ENCODE measurements around the gene PHTF2. TPM values are rescaled to one million over a fixed set of nuclear protein-coding genes. Genes with fewer than 3 reads are reported as not detected.

Gene PHTF2
- total and polyA plus RNA-seq, 8 donors: 16.2 to 40.8 (median 30.5) TPM

DNA sequence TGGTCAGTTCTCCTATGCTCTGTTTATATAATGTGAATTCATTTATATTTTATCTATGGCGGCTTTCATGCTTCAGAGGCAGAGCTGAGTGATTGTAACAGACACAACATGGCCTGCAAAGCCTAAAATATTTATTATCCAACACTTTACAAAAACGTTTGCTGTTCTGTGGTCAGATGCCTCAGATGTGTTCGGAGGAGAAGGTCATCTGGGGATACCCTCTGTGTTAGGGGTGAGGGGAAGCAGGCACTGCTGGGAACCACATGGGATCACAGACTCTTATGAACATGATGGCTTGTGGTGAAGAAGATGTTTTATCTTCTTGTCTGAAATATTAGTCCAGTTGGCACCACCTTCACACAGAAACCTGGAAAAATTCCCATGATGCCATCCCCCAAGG lies 203.4 kb downstream of the PHTF2 start:
- no peak for DNase-seq
- Histone ChIP-seq H3K27ac (no peak overlapping the region), H3K9me3 (no peaks in the 10 kb centered on the region), H3K4me1 (no peaks in the 10 kb centered on the region), H3K27me3 (no peaks in the 10 kb centered on the region), H3K36me3 (no peaks in the 10 kb centered on the region), H3K4me3 (no peak overlapping the region)
- ATAC-seq: no peak
- TF ChIP-seq, protein P1, sequence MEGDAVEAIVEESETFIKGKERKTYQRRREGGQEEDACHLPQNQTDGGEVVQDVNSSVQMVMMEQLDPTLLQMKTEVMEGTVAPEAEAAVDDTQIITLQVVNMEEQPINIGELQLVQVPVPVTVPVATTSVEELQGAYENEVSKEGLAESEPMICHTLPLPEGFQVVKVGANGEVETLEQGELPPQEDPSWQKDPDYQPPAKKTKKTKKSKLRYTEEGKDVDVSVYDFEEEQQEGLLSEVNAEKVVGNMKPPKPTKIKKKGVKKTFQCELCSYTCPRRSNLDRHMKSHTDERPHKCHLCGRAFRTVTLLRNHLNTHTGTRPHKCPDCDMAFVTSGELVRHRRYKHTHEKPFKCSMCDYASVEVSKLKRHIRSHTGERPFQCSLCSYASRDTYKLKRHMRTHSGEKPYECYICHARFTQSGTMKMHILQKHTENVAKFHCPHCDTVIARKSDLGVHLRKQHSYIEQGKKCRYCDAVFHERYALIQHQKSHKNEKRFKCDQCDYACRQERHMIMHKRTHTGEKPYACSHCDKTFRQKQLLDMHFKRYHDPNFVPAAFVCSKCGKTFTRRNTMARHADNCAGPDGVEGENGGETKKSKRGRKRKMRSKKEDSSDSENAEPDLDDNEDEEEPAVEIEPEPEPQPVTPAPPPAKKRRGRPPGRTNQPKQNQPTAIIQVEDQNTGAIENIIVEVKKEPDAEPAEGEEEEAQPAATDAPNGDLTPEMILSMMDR (IDR thresholded peaks at IDR 0.05): no peak
- intact Hi-C loops (cut with DNase I): no loop called here

DNA sequence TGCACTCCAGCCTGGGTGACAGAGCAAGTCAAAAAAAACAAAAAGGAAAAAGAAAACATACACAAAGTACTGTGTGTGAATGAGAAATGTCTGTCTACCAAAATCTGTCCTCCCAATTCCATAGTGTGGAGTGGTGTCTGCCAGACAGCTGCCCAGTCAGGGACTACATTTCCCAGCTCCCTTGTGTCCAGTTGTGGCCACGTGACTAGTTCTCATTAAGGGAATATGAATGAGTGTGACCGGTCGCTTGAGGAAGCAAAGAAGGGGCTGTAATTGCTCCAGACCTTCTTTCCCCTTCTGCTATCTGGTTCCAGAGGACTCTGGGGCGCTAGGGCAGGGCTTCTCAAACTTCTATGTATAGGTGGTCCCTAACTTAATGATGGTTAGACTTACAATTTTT lies 204.1 kb downstream of the PHTF2 start:
- ATAC-seq (no peak), DNase-seq (no peak)
- no peaks in the 10 kb centered on the region for H3K4me1 ChIP-seq
- TF ChIP-seq, protein P1 (IDR thresholded peaks at IDR 0.05): no peak
- no peaks in the 10 kb centered on the region for H3K9me3 ChIP-seq
- no peaks in the 10 kb centered on the region for H3K27me3 ChIP-seq
- H3K27ac ChIP-seq: no peak overlapping the region
- H3K4me3 ChIP-seq: no peak overlapping the region
- intact Hi-C loops (cut with DNase I): no loop called here
- no peaks in the 10 kb centered on the region for H3K36me3 ChIP-seq

DNA sequence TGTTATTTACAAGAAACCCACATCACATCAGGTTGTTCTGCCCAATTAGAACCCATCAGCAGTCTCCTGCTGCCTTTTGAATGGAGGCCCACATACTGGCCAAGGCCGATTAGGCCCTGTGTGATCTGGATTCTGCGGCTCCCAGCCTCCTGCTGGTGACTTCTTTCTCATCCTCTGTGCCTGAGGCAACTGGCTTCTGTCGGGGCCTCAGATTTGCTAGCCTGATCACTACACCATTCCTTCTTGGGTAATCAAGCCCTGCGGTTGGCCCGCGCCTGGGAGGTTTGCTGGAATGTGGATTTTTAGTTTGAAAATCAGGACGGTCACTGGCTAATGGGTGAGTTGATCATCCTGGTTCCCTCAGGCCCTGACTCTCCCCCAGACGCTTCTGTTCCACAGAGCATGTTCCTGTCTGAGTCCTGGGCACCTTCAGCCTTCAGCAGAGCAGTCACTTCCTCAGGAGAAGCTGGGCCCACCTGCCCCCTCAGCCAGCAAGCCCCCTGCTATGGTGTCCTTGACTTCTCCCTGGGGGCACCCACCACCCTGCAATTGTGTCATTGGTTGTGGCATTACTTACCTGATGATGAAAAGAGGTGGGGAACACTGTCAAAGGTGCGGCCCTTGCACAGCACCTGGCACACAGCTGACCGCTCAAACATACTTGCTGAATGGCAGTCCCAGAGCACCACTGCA lies 207.6 kb downstream of the PHTF2 start:
- H3K36me3 ChIP-seq: no peaks in the 10 kb centered on the region
- intact Hi-C loops (cut with DNase I): no loop called here
- no peak for ATAC-seq
- H3K27me3 ChIP-seq: no peaks in the 10 kb centered on the region
- H3K4me3 ChIP-seq: no peak overlapping the region
- no peaks in the 10 kb centered on the region for H3K9me3 ChIP-seq
- no peak for DNase-seq
- TF ChIP-seq, protein P1 (IDR thresholded peaks at IDR 0.05): no peak
- H3K27ac ChIP-seq: no peak overlapping the region
- no peaks in the 10 kb centered on the region for H3K4me1 ChIP-seq

Other genes starting within 250 kb of the PHTF2 start
- gene RSBN1L, start 102.3 kb upstream of the PHTF2 start, total RNA-seq: 10 to 100 TPM; 16.7 to 20.2 TPM
- gene RSBN1L, start 102.3 kb upstream of the PHTF2 start, polyA plus RNA-seq (ENCODE audit: insufficient read length in 6 of 6): 10 to 100 TPM; 35.5 to 47.2 (median 40.1) TPM
- 10 to 100 TPM; 21.1 to 22.1 TPM for gene TMEM60, start 339 bp upstream of the PHTF2 start, total RNA-seq
- gene TMEM60, start 339 bp upstream of the PHTF2 start, polyA plus RNA-seq (ENCODE audit: insufficient read length in 6 of 6): 10 to 100 TPM; 20.2 to 22.8 (median 20.9) TPM